GOT3 (cell line): Measurements from ENCODE around the gene RETSAT.
A peak's percentile ranks its signal among the peaks of the same experiment; 100 is the strongest.
"Not testable (repeated sequence)": the region's sequence is repeated elsewhere in the genome, so short reads cannot be mapped to it uniquely, and the experiment has no call there.

Source experiments
- DNase-seq: peaks from one replicate; lab custom pipeline; 2025; ENCODE audit warnings: mixed read lengths; lab: John Stamatoyannopoulos, UW

The RETSAT gene

DNA sequence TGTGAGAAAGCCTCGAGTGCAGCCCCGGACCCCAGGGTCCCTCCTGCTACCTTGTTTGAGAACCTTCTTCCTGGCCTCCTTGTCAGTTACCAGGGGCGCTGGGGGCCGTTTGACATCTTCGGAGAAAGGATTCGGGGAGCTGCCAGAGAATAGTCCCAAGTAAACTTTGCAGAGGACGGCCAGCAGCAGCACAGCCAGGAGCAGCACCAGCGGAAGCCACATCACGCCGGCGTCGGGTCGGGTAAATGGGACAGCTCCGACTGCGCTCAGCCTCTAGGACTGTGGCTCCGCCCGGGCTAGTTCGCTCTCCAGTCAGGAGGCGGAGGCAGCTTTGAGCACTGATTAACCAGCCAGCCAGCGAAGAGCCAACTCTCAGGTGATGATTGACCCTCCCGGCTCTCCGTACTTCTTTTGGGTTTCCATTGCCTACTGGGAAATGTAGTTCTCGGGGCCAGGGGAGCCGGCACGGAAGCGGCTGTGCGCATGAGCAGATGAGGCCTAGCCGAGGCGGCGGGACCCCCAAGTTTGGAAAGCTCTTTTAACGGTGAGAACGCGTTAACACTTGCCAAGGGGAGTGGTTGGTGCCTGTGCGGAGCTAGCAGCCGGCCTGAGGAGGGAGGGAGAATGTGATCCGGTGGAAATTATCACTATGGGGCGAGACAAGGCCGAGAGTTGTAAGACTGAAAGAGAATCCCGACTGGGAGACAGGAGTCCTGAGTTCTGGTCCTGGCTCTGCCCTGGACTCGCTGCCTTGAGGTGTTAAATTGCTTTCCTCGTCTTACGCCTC, at the start of gene RETSAT, which contains the start of gene ELMOD3:
Gene RETSAT (minus strand): TSS at position 243 of the 787 bp plus-strand sequence. CDS start 21 bp downstream, at position 222.
Gene ELMOD3 (plus strand): TSS at position 484 of the 787 bp plus-strand sequence. CDS start 2,430 bp downstream, outside the sequence.
- peak; percentile 94 for DNase-seq

DNA sequence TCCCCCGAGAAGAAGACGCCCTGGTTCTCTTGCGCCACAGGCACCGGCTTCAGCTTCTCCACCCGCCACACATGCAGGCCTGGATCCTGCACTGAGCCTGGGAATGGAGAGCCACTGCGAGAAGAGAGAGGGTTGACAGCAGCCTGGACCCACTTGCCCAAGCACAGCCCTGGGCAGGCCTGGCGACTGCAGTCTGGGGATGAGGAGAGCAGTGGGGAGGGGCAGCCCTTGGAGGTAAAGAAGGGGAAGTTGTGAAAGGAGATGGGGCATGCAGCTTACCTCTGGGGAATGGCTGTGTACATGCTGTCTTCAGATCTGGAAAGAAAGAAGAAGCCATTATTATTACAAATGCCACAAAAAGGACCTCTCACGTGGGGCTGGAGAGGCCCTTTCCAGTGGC, 47.5 kb upstream of the RETSAT start:
- DNase-seq = no peak

DNA sequence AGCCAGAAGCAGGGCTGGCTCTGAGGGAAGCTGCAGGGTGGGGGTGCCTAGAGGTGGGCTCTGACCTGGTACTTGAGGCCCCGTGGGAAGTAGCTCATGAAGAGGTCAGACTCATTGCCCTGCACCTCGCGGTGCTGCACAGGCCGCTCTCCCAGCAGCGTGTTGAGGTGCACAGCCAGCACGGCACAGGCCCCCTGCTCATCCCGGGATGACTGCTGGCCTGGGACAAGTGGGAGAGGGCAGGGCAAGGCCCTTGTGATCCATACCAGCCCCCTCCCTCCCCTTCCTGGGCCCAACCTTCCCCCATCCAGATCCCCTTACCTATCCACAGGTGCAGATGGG, 47.1 kb upstream of the RETSAT start:
- DNase-seq = no peak

DNA sequence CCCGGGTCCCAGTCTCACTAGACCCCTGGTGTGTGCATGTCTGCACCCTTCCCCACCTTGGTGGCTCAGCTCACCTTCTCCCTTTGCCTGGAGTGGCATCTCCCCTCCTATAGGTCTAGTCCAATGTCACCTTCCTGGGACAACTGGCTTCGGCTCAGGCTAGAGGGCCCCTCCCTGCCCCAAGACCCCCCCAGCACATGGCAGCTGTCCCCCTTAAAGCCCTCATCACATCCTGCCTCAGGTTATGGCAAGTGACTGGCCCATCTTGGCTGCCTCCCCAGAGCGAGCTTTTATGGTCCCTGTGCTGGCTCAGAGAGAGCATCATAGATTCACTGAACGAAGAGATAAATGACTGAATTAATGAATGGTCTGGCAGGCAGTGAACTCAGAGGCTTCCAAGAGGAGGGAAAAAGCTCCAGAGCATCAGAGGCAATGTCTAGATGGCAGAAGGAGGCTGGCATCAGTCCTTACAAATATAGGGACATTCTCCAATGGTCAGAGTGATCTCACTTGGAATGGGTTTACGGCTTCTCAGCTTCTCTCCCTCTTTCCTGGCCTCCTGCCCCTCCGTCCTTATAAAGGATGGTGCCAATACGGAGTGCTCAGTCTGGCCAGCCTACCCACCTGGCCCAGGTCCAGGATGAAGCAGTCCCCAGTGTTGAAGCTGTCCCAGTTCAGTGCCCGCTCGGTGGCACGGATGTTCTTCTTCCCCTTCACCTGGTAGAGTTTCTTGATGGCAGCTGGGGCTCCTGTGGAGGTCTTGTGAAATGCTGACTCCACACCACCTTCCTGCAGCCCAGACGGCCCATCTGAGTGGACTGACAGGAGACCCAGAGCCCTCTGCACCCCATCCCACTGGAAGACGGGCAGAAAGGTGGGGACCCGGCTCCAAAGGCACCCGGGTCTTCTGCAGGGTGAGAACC, 46.5 kb upstream of the RETSAT start:
- no peak for DNase-seq

DNA sequence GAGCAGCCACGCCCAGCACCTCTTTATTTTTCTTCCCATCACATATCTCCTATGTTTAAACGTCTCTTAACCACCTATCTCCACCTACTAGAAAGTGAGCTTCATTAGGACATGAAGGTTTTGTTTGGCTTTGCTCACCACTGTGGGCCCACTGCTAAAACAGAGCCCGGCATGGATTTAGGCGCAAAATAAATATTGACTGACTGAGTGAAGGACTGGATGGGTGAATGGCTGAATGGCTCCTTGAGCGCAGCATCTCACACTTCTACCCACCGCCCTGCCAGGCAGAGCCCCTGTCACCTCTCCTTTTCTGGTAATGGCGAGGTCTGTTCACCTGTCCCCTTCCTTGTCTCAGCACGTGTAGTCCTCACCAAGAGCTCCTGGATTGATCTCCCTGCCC, 45.7 kb upstream of the RETSAT start:
- DNase-seq = no peak

DNA sequence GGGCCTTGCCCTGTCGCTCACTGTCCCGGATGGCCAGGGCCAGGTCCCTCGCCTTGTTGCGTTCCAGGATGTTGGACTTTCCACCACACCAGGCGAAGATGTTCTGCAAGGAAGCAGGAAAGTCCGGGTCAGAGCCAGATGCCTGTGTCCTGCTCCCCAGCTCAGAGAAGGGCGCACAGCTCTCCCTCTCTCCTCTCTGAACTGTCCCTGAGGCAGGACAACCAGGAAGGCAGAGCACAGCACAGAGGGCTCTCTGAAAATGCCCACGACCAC, 44.8 kb upstream of the RETSAT start:
- DNase-seq = no peak

DNA sequence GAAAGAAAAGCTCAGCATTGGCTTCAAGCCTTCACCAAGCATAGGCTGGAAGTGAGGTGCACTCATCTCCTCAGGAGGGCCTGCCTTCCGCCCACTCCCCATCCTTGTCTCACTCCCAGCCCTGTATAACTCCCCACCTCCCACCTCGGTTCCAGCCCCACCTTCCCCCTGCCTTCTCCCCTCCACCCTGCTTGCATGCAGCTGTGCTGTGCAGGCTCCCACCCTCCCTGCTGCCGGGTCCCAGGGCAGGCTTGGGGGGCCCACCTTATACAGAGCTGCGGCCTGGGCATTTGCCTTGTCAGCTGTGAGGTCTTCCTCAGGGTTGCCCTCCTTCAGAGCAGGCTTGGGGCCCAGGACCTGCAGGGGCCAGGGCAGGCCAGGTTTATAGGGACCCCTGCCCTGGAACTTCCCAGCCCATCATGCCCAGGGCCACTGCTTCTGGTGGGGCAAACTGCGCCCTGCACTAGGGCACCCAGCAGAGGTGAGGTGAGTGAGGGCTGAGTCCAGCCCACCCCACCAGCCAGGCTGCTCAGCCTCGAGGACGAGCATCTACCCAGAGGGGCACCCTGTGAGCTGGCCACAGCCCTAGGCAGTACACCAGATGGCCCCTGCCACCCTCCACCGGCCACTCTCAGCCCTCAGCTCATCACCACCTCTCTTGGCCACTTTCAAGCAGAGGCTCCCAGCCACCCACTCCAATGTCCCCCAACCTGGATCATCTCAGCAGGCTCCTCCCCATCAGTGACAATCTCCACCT, 44.3 kb upstream of the RETSAT start:
- no peak for DNase-seq

DNA sequence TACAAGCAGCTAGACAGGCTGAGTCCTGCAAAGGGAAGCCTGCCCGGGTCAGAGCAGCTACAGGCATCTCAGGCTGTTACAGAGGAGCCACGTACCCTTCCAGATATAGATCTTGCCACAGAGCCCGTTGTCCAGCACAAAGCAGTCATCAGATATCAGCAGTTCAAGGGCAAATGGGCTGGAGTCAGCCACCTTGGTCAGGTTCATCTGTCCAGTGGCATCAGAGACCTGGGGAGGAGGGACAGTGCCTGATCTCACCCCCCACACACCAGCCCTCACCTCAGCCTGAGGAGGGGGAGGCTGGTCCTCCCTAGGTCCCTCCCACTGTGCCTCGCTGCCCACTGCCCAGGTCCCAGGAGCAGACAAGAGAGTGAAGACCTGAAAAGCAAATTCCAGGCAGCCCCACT, 43.6 kb upstream of the RETSAT start:
- no peak for DNase-seq

DNA sequence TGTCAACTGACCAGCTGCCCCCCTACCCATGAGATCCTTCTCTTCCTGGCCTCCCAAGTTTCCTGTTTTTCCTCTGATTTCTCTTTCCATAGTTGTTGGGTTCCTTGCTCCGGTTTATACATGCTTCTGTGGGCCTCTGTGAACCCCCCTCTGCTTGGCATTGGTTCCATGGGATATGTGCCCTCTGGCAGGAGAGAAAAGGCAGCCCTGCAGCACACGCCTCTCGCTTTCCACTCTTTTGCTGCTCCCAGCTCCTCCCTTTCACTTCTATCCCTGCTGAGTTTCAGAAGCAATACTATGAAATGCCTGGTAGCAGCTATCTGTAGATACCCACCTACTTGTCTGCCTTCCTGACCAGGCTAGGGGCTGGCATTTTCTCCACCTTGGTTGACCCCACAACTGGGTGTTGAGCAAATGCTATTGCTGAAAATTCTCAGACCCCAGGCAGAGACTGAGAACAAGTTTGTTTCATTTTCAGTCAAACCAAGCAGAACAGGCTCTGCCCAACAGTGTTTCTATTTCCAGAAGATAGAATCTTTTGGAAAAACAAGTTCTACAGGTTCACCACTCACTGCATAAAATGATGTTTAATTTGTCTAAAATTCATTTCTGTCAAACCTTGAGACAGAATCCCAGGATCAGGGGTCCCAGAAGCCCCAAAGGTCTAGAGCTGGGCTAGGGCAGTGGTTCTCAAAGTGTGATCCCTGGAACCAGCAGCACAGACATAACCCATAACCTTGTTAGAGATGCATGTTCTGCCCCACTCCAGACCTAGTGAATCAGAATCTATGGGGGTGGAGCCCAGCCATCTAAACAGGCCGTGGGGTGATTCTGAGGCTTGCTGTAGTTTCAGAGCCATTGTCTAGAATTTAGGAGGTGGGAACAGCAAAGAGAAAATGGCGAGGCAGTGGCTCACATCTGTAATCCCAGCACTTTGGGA, 42.5 kb upstream of the RETSAT start:
- DNase-seq = no peak

DNA sequence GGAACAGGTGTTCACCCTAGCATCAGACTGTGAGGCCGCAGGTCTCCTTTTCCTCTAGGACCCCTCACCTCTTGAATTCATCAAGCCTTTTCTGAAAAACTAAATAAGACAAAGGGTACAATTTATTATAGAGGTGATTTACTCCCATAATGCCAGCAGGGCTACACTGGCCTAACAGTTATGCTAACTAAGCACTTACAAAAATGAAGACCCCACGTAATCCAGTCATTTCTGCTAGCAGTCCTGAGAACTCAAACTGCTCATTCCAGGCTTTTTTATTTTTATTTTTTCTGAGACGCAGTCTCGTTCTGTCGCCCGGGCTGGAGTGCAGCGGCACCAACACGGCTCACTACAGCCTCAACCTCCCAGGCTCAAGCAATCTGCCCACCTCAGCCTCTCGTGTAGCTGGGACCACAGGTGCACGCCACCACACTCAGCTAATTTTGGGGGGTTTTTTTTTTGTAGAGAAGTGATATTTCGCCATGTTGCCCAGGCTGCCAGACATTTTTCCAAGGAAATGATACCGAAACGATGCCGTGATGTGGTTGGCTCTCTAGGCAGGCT, 41.7 kb upstream of the RETSAT start:
- DNase-seq = no peak

DNA sequence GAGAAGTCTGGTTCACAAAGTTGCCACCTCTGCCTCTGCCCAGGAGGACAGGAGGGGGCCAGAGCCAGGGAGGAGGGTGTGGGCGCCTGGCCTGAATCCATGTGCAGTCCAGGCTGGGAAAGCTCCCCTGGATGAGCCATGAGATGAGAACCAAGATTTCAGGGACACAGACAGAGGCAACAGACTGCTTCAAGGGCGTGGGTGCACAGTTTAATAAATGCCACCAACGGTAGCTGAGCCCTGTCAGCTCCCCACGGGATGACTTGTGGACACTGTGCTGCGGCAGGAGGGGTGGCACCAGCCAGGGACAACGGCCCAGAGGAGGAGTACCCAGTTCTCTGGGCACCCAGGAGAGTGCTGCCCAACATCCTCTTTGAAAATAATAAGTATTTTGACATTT, 40.6 kb upstream of the RETSAT start:
- DNase-seq = no peak

DNA sequence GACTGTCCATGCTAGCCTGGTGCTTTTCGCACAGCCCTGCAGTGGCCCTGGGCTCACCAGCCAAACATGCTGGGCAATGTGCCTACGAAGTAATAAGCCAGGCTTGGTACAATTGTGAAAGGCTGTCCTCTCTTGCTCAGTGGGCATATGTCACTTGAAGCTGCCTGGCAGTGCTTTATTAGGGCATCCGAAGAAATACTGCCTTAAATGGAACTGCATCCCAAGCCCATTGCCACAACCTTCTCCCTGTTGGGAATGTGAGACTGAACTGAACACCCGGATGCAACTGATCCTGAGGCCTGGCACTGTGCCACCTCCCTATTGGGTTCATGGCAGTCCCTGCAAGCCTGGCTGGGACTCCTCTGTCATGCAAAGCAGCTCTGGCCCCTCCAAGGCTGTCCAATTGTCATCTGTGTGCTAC, 39.9 kb upstream of the RETSAT start:
- DNase-seq = no peak

DNA sequence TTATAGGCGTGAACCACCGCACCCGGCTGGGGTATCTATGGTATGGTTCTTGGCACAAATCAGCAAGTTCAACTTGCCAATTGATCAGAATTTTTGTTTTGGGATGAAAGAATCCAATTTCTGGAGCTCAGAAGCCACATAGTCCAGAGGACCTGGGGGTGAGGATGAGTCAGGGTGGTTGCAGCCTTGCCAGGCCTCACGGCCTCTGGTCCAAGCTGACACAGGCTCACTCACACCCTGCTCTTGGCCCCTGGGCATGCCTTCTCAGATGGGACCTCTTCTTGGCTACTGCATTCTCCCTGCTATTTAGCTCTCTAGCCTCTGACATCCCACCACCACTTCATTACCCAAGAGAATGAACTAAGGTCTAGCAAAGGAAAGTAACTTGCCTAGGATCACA, 39.5 kb upstream of the RETSAT start:
- no peak for DNase-seq

DNA sequence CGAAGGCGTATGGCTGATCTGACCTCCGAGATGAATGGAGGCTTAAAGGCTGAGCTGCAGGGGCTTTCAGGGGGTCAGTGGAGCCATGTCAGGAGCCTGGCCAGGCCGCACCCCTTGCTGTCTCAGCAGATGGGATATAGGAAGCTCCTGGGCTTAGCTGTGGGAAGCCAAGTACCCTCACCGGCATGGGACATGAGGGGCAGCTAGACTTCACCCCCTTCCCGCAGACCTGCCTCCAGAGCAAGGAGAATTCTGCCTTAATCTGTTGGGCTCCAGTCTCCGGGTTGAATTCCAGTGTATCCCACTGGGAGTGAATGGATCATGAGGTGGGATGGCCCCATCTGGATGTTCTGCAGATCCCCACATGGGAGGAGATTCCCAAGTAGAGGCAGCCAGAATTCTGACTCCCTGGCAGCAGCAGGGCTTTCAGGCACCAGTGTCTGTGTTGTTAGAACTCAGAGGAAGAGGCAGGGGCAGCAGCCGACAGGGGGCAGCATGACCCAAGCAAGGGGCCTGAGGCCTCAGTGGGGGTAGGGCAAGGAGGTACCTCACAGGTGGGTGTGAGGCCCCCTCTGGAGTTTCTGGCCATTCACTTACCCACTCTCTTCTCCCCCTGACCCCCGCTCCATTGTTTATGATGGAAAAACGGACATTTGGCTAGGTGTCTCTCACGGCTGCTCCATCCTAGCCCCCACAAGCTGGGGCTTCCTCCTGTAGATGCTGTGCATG, 36.8 kb upstream of the RETSAT start:
- no peak for DNase-seq

DNA sequence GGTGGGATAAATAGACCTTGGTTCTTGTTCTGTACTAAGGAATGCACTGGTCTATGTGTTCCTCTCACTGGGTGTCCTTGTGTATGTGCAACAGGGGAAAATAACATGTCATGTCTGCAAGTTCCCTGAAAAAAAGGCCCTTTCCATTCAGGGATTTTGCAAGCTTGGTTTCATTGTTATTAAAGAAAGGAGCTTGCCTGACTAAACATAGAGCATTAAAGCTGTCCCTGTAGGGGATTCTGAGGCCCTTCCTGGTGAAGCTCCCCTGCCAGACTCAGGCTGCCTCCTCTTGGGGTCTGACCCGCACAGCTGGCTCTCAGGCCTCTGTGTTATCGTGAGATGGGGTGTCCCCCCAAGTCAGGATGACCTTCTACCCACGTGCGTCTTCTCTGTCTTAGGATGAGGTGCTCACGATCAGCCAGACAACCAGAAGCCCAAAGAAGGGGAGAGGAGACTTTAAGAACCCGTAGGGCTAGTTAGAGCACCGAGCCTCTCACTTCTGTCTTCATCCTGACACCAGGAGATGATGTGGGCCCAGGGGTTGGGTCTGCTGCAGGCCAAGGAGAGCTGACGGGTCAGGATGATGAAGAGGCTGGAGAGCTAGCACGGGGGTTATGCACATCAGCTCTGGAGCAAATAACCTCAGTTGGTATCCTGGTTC, 34.7 kb upstream of the RETSAT start:
- DNase-seq = no peak

DNA sequence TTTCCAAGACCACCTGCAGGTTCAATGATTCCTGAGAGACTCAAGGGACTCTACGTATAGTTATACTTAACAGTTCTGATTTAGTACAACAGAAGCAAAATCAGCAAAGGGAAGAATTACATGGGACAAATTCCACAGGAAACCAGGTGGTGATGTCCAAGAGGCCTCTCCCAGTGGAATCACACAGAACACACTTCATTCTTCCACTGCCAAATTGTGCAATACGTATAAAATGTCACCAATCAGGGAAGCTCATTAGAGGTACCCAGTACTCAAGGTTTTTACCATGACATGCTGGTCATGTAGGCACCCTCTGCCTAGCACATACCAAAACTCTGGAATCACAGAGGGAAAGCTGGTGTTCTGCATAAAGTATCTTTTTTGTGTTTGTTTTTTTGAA, 33.4 kb upstream of the RETSAT start:
- DNase-seq = no peak

DNA sequence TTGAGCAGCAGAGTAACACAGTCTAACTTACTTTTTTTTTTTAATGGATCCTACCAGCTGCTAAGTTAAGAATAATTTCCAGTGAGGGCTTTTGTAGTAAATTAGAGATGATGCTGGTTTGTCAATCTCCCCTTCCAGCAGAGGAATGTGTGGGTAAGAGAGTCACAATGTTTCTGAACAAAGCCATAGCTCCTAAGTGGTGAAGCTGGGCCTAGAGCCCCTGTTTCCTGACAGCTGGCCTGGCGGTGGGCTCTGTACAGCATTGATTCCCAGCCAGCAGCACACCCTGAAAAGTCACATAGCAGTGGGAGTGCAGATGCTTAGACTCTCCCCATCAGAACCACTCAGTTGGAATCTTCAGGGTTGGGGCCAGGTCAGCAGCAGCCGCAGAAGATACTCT, 31.4 kb upstream of the RETSAT start:
- no peak for DNase-seq

DNA sequence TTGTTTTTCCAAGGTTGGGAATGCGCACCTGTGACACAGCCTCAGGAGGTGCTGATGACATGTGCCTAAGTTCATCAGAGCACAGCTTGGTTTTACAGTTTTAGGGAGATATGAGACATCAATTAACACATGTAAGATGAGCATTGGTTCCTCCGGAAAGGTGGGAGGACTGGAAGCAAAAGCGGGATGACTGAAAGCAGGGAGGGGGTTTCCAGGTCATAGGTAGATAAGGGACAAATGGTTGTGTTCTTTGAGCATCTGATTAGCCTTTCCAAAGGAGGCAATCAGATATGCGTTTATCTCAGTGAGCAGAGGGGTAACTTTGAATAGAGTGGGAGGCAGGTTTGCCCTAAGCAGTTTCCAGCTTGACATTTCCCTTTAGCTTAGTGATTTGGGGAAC, 29.5 kb upstream of the RETSAT start:
- no peak for DNase-seq

DNA sequence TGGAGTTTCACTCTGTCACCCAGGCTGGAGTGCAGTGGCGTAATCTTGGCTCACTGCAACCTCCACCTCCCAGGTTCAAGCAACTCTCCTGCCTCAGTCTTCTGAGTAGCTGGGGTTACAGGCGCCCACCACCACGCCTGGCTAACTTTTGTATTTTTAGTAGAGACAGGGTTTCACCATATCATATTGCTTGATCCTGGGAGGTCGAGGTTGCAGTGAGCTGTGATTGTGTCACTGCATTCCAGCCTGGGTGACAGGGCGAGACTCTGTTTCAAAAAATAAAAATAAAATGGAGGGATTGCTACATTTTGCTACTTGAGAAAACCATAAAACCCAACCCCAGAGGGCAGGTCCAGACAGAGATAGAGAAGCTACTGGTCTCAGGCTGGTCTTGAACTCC, 28.8 kb upstream of the RETSAT start:
- not testable (repeated sequence) for DNase-seq

DNA sequence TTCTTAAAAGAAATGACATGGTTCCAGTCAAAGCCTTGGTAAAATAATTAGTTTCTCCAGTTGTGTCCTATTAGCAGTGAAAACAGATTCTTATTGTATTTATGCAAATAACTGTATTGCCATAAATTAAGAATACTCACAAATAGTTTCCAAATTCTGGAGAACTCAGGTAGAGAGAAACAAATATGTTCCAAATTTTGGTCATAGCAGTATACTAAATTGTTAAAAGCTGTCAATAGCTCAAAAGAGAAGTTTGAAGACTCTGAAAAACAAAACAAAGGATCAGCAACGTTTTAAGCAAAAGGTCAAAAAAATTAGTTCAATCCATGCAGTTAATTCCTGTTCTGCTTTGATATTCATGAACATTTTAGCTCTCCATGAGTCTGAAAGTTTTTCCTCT, 25.7 kb upstream of the RETSAT start:
- DNase-seq = no peak
